DOHH2 (cell line): ENCODE data around the gene STX12.

ENCODE experiments used
- H3F3A ChIP-seq: fragments of 200-600 bp; sonication (generic), shearing (Covaris generic); 2 replicates; pipeline ENCODE4 v1.6.0; 2016; ENCODE audit warnings: antibody characterized with exemption, mild to moderate bottlenecking; ENCODE audit not compliant: control insufficient read depth, insufficient read depth
- H3K27ac ChIP-seq: fragments of 200-600 bp; sonication (generic); 2 replicates; pipeline ENCODE4 v1.5.1; 2014; ENCODE audit warnings: low read depth, mild to moderate bottlenecking, low read length, moderate library complexity
- H3K27me3 ChIP-seq: fragments of 200-600 bp; sonication (generic); 2 replicates; pipeline ENCODE4 v1.6.1; 2014; ENCODE audit warnings: mild to moderate bottlenecking, low read length, mixed read lengths; ENCODE audit not compliant: control insufficient read depth
- H3K36me3 ChIP-seq: fragments of 200-600 bp; sonication (generic); 2 replicates; pipeline ENCODE4 v1.6.1; 2014; ENCODE audit warnings: mild to moderate bottlenecking, low read length, moderate library complexity, mixed read lengths; ENCODE audit not compliant: control insufficient read depth
- H3K4me1 ChIP-seq: fragments of 200-600 bp; sonication (generic); 2 replicates; pipeline ENCODE4 v1.6.1; 2014; ENCODE audit warnings: mild to moderate bottlenecking, low read length, mixed read lengths; ENCODE audit not compliant: control insufficient read depth
- H3K4me2 ChIP-seq: fragments of 200-600 bp; sonication (generic); 2 replicates; pipeline ENCODE4 v1.6.0; 2014; ENCODE audit warnings: mild to moderate bottlenecking, low read length, moderate library complexity
- H3K4me3 ChIP-seq: fragments of 200-600 bp; sonication (generic); 2 replicates; pipeline ENCODE4 v1.5.1; 2014; ENCODE audit warnings: mild to moderate bottlenecking, low read length, mixed read lengths
- H3K79me2 ChIP-seq: fragments of 200-600 bp; sonication (generic); 2 replicates; pipeline ENCODE4 v1.6.1; 2014; ENCODE audit warnings: mild to moderate bottlenecking, low read length, mixed read lengths; ENCODE audit not compliant: control insufficient read depth
- H3K9me2 ChIP-seq: fragments of 200-600 bp; sonication (generic); replicated peaks from 2 replicates; pipeline ENCODE4 v1.6.1; 2014; ENCODE audit warnings: mild to moderate bottlenecking, low read length, mixed read lengths; ENCODE audit not compliant: control insufficient read depth
- H3K9me3 ChIP-seq: fragments of 200-600 bp; sonication (generic); 2 replicates; pipeline ENCODE4 v1.6.1; 2014; ENCODE audit warnings: antibody characterized with exemption, low read length, mixed read lengths; ENCODE audit not compliant: control insufficient read depth, insufficient read depth
- H4K20me1 ChIP-seq: fragments of 200-600 bp; sonication (generic); 2 replicates; pipeline ENCODE4 v1.6.0; 2014; ENCODE audit warnings: low read depth, mild to moderate bottlenecking, antibody characterized with exemption, low read length, moderate library complexity; ENCODE audit not compliant: control insufficient read depth, insufficient read depth
- EZH2phosphoT487 ChIP-seq: fragments of 200-600 bp; sonication (generic); IDR thresholded peaks from 2 replicates; pipeline ENCODE4 v1.6.1; 2017; ENCODE audit warnings: borderline replicate concordance, mild to moderate bottlenecking, antibody characterized with exemption, low read length, moderate library complexity, mixed read lengths
- TF ChIP-seq, protein P1 (sequence below): fragments of 200-600 bp; sonication (generic); IDR thresholded peaks from one replicate; pipeline ENCODE4 v1.5.1; 2014; ENCODE audit warnings: antibody characterized with exemption, mild to moderate bottlenecking, low read depth, low read length; ENCODE audit not compliant: poor library complexity, severe bottlenecking

Gene STX12

GRCh38 chr1:27755286-27755685 lies 17.7 kb upstream of the STX12 start:
- Histone ChIP-seq H4K20me1 (no peaks in the 10 kb centered on the region), H3K27me3 (no peaks in the 10 kb centered on the region), H3K27ac (no peak overlapping the region), H3K4me2 (no peak overlapping the region), H3K9me2 (no peaks in the 10 kb centered on the region), H3K4me3 (no peak overlapping the region), H3K36me3 (peaks cover 52% of the 10 kb centered on the region), H3K9me3 (no peaks in the 10 kb centered on the region), H3F3A (no peaks in the 10 kb centered on the region), H3K79me2 (no peaks in the 10 kb centered on the region), H3K4me1 (peaks cover 7% of the 10 kb centered on the region)
- TF ChIP-seq EZH2phosphoT487: no peak
- TF ChIP-seq, protein P1, sequence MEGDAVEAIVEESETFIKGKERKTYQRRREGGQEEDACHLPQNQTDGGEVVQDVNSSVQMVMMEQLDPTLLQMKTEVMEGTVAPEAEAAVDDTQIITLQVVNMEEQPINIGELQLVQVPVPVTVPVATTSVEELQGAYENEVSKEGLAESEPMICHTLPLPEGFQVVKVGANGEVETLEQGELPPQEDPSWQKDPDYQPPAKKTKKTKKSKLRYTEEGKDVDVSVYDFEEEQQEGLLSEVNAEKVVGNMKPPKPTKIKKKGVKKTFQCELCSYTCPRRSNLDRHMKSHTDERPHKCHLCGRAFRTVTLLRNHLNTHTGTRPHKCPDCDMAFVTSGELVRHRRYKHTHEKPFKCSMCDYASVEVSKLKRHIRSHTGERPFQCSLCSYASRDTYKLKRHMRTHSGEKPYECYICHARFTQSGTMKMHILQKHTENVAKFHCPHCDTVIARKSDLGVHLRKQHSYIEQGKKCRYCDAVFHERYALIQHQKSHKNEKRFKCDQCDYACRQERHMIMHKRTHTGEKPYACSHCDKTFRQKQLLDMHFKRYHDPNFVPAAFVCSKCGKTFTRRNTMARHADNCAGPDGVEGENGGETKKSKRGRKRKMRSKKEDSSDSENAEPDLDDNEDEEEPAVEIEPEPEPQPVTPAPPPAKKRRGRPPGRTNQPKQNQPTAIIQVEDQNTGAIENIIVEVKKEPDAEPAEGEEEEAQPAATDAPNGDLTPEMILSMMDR: no peak

GRCh38 chr1:27755865-27756264 lies 17.2 kb upstream of the STX12 start:
- H3K9me3 ChIP-seq: no peaks in the 10 kb centered on the region
- H3F3A ChIP-seq: no peaks in the 10 kb centered on the region
- TF ChIP-seq EZH2phosphoT487: no peak
- TF ChIP-seq, protein P1: no peak
- H3K9me2 ChIP-seq: no peaks in the 10 kb centered on the region
- H3K27ac ChIP-seq: no peak overlapping the region
- H3K27me3 ChIP-seq: no peaks in the 10 kb centered on the region
- H3K4me3 ChIP-seq: no peak overlapping the region
- no peak overlapping the region for H3K4me2 ChIP-seq
- H3K79me2 ChIP-seq: no peaks in the 10 kb centered on the region
- H3K36me3 ChIP-seq: peaks cover 49% of the 10 kb centered on the region
- no peaks in the 10 kb centered on the region for H4K20me1 ChIP-seq
- H3K4me1 ChIP-seq: peaks cover 7% of the 10 kb centered on the region

DNA sequence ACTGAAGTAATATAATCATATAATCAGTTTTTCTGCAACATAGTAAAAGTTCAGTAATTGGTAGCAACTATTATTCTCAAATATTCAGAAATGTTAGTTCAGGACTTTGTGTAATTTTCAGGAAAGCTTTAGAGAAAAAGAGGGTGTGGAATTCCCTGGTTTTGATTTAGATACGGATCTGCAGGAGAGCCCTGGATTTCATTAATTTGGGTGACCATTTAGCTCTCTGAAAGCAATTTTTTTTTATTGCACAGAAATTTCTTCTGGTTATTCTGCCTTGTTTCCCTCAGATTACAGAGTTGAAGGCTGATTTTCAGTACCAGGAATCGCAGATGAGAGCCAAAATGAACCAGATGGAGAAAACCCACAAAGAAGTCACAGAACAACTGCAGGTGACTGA lies 13.8 kb upstream of the STX12 start:
- peaks cover 38% of the 10 kb centered on the region for H3K36me3 ChIP-seq
- no peaks in the 10 kb centered on the region for H3K9me2 ChIP-seq
- H3F3A ChIP-seq: no peaks in the 10 kb centered on the region
- no peaks in the 10 kb centered on the region for H3K27me3 ChIP-seq
- no peaks in the 10 kb centered on the region for H3K79me2 ChIP-seq
- no peaks in the 10 kb centered on the region for H3K4me1 ChIP-seq
- no peaks in the 10 kb centered on the region for H4K20me1 ChIP-seq
- H3K9me3 ChIP-seq: no peaks in the 10 kb centered on the region
- no peak overlapping the region for H3K27ac ChIP-seq
- no peak overlapping the region for H3K4me3 ChIP-seq
- TF ChIP-seq, protein P1: no peak
- TF ChIP-seq EZH2phosphoT487: no peak
- no peak overlapping the region for H3K4me2 ChIP-seq

DNA sequence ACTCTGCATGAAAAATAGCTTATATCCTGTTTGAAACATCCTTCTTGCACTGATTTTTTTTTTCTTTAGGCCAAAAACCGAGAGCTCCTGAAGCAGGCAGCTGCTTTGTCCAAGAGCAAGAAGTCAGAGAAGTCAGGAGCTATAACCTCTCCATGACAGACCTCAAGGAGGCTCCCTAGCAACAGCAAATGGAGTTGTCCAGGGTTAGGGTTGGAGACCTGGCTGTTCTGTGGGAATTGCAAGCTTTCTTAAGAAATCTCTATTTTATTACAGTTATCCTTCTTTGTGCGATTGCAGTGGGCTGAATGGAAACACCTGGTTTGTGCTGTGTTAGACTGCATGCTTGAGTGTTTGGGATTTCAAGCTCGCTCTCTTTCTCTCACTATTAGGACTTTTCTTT lies 12.6 kb upstream of the STX12 start:
- H4K20me1 ChIP-seq: no peaks in the 10 kb centered on the region
- H3K4me1 ChIP-seq: no peaks in the 10 kb centered on the region
- H3K27ac ChIP-seq: no peak overlapping the region
- no peaks in the 10 kb centered on the region for H3K9me2 ChIP-seq
- TF ChIP-seq, protein P1: no peak
- TF ChIP-seq EZH2phosphoT487: no peak
- no peak overlapping the region for H3K4me2 ChIP-seq
- H3F3A ChIP-seq: no peaks in the 10 kb centered on the region
- H3K79me2 ChIP-seq: no peaks in the 10 kb centered on the region
- H3K27me3 ChIP-seq: no peaks in the 10 kb centered on the region
- H3K4me3 ChIP-seq: no peak overlapping the region
- peaks cover 30% of the 10 kb centered on the region for H3K36me3 ChIP-seq
- no peaks in the 10 kb centered on the region for H3K9me3 ChIP-seq
